Osteocyte (in vitro differentiated cells): ENCODE results near the gene SH3TC2. TPM values are rescaled to one million over a fixed set of nuclear protein-coding genes. Genes with fewer than 3 reads are reported as not detected.
A peak's percentile ranks its signal among the peaks of the same experiment; 100 is the strongest.

Source experiments
- DNase-seq: peaks from one replicate; pipeline ENCODE4 v3.0.0; 2021; ENCODE audit warnings: mixed read lengths; ENCODE audit not compliant: unreplicated experiment; ENCODE audit errors: extremely low spot score
- H3K27ac Mint-ChIP-seq: one replicate; pipeline ENCODE4 v1.8.0; 2021; ENCODE audit warnings: mild to moderate bottlenecking, mixed read lengths; ENCODE audit not compliant: unreplicated experiment
- H3K27me3 Mint-ChIP-seq: one replicate; pipeline ENCODE4 v1.8.0; 2021; ENCODE audit warnings: mixed read lengths; ENCODE audit not compliant: unreplicated experiment
- H3K36me3 Mint-ChIP-seq: one replicate; pipeline ENCODE4 v1.8.0; 2021; ENCODE audit warnings: mixed read lengths; ENCODE audit not compliant: unreplicated experiment
- H3K4me1 Mint-ChIP-seq: one replicate; pipeline ENCODE4 v1.8.0; 2021; ENCODE audit warnings: mixed read lengths; ENCODE audit not compliant: unreplicated experiment
- H3K4me3 Mint-ChIP-seq: one replicate; pipeline ENCODE4 v1.8.0; 2021; ENCODE audit warnings: mild to moderate bottlenecking, moderate library complexity, mixed read lengths; ENCODE audit not compliant: unreplicated experiment
- H3K9me3 Mint-ChIP-seq: one replicate; pipeline ENCODE4 v1.8.0; 2021; ENCODE audit warnings: mixed read lengths; ENCODE audit not compliant: unreplicated experiment
- microRNA-seq: library from miRNA; unstranded; fragments of <30 nt; microRNA quantifications from one replicate; pipeline ENCODE4 v1.1.0, GENCODE V29; 2020; ENCODE audit not compliant: unreplicated experiment
- total RNA-seq: library from RNA; stranded (reverse); gene quantifications from 2 replicates; pipeline ENCODE4 v1.2.1, GENCODE V29; 2021
- TF ChIP-seq, protein P1 (sequence below): fragments of 200-600 bp; sonication (generic); IDR thresholded peaks from 2 replicates; pipeline ENCODE4 v1.5.0; 2021; ENCODE audit warnings: antibody characterized with exemption, mild to moderate bottlenecking, moderate library complexity

Gene SH3TC2
- total RNA-seq, 1 donor from 2014 or later, result 0.83 TPM

DNA sequence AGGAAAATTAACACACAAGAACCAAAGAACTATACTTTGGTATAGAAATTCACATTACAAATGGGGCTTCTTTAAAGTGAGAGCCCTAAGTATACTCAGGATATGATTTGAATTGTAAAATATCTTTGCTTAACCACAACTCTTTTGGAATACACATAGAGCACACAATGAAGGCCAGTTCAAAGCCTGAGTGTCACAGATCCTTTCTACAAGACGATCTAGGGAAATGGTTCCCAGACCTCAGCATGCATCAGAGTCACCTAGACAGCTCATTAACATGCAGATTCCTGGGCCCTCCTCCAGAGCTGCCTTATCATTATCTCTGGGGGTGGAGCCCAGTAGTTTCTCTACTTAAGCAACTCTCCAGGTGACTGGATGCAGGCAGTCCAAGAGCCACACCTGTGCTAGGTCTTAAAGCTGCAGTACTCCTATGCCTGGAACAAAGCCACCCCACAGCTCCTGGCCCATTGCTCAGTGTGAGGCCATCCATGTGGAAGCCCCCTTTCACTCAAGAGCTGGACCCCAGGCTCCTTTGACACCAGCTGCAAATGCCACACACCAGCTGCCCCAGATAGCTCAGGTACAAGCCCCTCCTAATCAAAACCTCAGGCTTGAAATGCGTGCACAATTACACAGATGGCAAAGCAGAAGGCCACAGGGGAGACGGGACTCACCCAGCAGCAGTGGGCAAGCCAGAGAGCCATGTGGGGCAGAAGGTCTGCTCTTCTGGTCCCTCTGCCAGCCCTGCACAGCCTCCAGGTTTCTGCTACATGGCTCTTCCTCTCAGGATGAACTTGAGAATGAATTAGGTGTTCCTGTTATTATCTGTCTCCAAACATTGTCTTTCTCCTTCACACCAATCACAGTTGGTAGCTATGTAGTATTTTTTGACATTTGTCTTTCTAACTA lies 106.1 kb downstream of the SH3TC2 start:
- no peaks in the 10 kb centered on the region for H3K9me3 Mint-ChIP-seq
- H3K4me1 Mint-ChIP-seq, result peaks cover 13% of the 10 kb centered on the region

More for the DNA sequence above, 106.1 kb downstream of the SH3TC2 start:
- no peak for DNase-seq
- H3K27ac Mint-ChIP-seq, result no peak overlapping the region
- TF ChIP-seq, protein P1, sequence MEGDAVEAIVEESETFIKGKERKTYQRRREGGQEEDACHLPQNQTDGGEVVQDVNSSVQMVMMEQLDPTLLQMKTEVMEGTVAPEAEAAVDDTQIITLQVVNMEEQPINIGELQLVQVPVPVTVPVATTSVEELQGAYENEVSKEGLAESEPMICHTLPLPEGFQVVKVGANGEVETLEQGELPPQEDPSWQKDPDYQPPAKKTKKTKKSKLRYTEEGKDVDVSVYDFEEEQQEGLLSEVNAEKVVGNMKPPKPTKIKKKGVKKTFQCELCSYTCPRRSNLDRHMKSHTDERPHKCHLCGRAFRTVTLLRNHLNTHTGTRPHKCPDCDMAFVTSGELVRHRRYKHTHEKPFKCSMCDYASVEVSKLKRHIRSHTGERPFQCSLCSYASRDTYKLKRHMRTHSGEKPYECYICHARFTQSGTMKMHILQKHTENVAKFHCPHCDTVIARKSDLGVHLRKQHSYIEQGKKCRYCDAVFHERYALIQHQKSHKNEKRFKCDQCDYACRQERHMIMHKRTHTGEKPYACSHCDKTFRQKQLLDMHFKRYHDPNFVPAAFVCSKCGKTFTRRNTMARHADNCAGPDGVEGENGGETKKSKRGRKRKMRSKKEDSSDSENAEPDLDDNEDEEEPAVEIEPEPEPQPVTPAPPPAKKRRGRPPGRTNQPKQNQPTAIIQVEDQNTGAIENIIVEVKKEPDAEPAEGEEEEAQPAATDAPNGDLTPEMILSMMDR, result no peak
- peaks cover 2% of the 10 kb centered on the region for H3K36me3 Mint-ChIP-seq
- H3K4me3 Mint-ChIP-seq, result no peak overlapping the region
- no peaks in the 10 kb centered on the region for H3K27me3 Mint-ChIP-seq

Small RNA genes within 50 kb of the gene (microRNA-seq; reads per million reads assigned to microRNA genes)
- 11.5 reads per million, percentile 15 among the genes with 10 or more reads in this experiment for gene MIR584

Other genes starting within 250 kb of the SH3TC2 start
- 6.6 and 7.1 TPM in 2 replicates for gene ADRB2, start 236.5 kb downstream of the SH3TC2 start, total RNA-seq
- gene ABLIM3, start 78.4 kb upstream of the SH3TC2 start, total RNA-seq, result 0.64 and 0.99 TPM in 2 replicates
- 2.2 and 2.3 TPM in 2 replicates for gene AFAP1L1, start 208.8 kb upstream of the SH3TC2 start, total RNA-seq